ENCODE measurements around the gene ALOXE3. TPM values are rescaled to one million over a fixed set of nuclear protein-coding genes. Genes with fewer than 3 reads are reported as not detected.
"Not testable (repeated sequence)": the region's sequence is repeated elsewhere in the genome, so short reads cannot be mapped to it uniquely, and the experiment has no call there.

Gene ALOXE3
- polyA plus RNA-seq, 3 donors = 0.07 TPM; not detected in 2

DNA sequence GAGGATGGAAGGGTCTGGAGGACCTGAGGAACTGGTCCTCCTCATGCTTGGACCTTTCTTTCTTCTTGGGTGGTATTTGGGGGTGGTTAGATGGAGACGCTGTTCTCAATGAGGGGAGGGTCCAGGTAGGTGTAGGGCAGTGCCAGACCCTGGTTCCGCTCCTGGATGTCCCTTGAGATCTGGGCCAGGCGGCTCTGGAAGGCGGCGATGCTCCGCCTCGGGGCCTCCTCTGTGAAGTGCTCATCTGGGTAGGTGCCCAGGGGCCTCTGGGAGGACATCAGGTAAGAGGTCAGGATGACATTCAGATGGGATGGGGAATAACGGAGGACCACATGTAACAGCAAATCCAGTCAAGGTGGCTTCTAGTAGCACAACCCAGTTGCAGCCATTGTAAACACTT is 21.8 kb downstream of the ALOXE3 start:
- no peak for DNase-seq

DNA sequence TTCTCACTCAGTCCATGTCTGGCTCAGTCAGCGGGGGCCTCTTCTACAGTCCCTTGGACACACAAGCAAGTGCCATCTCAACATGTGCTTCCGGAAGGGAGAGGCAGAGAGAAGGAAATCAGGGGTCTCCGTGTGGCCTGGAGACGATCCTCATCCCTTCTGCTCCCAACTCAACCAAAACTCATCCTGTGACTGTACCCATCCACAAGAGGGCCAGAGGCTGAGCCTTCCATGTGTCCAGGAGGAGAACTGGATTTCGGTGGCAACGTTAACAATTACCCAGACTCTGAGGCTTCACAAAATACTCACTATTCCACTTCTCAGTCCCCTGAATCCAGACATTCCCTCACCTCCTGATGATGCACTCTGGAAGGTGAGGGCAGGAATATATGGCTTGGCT is 23.0 kb downstream of the ALOXE3 start:
- no peak for DNase-seq

- DNase-seq = no peak
Observed at GRCh38 chr17:8091033-8091687, 27.2 kb downstream of the ALOXE3 start.

DNA sequence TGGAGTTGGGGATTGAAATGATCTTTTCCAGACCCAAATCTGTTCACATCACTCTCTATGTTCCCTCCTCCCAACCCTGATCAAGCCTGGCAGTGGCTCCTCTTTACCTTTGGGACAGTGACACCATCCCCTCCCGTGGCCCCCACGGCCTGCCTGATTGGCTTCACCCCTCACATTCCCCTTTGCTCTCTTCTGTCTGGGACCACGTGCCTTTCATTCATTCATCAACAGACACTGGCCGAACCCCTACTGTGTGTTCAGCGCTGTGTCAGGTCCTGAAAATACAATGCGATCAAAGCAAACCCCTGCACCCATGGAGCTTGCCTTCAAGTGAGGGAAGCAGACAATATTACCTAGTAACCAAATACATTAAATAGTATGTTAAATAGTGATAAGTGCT is 28.6 kb downstream of the ALOXE3 start:
- no peak for DNase-seq

GRCh38 chr17:8087952-8088230 is 30.4 kb downstream of the ALOXE3 start:
- DNase-seq = no peak

DNA sequence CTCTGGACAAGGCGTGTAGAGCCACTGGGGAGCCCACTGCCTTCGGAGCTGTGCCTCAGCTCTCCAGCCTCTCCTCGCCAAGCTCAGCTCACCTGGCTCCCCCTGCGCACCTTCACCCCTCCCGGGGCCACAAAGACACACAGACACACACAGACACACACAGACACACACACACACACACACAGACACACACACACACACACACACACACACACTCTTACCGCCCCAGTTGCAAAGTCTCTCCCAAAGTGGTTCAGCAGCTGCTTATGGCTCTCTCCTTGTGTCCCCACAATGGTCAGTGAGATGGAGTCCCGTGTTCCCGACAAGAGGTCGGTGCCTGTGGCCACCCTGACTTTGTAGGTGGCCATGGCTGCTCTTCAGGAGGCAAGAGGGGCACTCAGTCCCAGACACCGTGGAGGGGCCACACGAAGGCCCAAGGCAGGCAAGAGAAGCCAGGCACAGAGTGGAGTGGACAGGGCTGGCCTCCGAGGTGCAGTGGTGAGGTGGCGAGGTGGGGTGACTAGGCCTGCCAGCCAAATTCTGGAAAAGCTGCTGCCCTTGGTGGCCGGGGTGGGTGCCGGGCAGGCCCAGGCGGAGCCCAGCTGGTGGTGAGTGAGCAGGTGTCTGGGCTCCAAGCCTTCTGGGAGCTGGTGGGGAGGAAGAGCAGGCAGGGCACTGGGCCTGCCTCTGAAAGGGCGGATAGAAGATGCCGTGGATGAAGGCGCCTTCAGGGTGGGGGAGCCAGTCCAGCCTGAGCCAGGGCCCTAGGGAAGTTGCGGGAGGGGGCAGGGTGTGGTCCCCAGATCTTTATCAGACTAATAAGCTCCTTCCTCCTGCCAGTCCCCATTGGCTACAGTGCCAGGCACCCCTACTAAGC is 31.0 kb downstream of the ALOXE3 start, which contains the start of gene ALOX12B:
ALOX12B (minus strand) TSS at position 642 of the 877 bp plus-strand sequence; CDS start at position 368, 274 bp downstream.
- DNase-seq = no peak

GRCh38 chr17:8084250-8084649 is 34.1 kb downstream of the ALOXE3 start:
- DNase-seq = no peak

GRCh38 chr17:8082292-8082691 is 36.0 kb downstream of the ALOXE3 start:
- no peak for DNase-seq

- DNase-seq = no peak
Observed at GRCh38 chr17:8081876-8082275, 36.4 kb downstream of the ALOXE3 start.

- no peak for DNase-seq
Observed at GRCh38 chr17:8080799-8081219, 37.5 kb downstream of the ALOXE3 start.

DNA sequence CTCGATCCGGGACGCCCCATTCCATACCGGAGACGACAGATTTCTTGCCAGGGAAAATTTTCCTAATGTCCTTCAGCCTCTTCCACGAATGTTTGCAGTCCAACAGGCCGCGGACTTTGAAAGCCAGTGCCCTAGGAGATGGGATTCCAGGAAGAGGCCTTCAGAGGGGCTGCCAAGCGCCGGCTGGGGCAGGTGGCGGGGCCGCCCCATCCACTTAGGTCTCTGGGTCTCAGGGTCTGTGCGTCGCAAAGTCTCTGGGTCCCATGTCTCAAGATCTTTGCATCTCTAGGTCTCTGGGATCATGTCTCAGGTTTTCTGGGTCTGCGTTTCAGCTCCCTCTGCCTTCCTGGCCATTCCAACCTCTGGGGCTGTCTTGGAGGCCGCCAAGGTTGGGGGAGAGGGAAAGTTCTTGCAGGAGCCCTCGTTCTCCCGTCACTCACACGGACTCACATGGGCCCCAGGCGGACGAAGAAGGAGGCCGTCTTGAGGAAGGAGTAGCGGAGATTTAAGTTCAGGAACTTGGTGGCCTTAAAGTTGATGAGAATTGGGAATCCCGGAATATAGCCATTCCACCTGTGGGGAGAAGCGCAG is 38.0 kb downstream of the ALOXE3 start:
- no peak for DNase-seq

GRCh38 chr17:8079291-8080207 is 38.8 kb downstream of the ALOXE3 start:
- DNase-seq = peak; percentile 65

DNA sequence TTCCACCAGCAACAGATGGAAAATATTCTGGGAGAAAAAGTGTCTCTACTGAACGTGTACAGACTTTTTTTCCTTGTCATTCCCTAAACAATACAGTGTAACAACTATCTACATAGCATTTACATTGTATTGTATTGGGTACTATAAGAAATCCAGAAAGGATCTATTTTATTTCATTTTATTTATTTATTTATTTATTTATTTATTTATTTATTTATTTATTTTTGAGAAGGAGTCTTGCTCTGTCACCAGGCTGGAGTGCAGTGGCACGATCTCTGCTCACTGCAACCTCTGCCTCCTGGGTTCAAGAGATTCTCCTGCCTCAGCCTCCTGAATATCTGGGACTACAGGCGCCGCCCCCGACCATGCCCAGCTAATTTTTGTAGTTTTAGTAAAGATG is 40.4 kb downstream of the ALOXE3 start:
- not testable (repeated sequence) for DNase-seq

GRCh38 chr17:8076502-8077266 is 41.6 kb downstream of the ALOXE3 start:
- DNase-seq = no peak

GRCh38 chr17:8075574-8076342 is 42.6 kb downstream of the ALOXE3 start:
- DNase-seq = no peak

DNA sequence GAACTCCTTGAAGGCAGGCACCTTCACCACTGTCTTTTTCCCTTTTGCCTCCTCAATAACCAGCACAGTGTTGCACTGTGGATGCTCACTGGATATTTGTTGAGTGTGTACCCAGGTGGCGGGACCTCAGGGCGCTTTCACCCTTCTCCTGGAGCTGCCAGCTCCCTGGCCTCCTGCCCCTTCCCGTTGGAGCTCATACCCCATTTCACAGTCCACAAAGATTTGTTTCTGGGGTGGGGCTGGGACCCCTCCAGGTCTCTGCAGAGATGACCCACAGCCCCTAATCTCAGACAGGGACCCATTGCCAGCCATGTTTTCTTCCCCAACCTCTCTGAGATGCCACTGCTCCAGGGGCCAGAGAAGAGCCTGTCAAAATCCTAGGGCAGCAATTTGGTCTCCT is 43.2 kb downstream of the ALOXE3 start:
- DNase-seq = no peak

- no peak for DNase-seq
Observed at GRCh38 chr17:8074554-8074953, 43.8 kb downstream of the ALOXE3 start.

DNA sequence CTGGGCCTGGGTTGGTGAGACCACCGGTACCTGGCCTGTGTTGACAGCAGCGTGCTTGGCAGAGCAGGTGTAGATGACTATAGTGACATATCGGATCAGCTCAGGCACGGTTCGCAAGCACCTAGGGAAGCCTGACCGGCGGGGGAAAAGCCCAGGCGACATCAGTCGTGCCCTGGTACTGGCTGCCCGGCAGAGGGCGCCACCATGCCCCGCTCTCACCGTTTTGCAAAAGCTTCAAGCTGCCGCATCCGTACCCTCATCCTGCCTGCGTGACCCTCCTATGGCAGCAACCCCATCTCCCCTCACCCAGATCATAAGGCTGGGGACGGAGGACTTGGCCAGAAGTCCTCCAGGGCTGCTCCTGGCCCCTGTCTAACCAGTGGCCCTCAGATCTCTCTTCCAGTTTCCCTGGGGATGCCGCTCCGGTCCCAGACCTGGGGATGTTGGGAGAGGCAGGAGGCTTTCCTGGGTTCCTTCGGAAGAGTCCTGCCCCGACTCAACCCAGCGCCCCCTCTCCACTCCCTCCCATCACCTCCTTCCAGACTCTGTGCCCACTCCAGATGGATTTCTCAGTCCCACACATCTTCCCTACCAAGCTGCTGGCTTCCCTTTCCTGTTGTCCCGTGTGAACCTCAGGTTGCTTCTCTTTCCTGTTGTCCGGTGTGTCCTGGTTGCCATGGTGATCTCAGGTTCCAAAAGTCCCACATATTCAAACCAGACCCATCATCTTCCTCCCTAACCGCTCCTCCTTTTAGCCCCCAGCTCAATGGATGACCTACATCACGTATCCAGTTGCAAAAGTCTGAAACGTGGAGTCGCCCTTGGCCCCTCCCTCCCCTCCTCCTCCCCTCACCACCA is 44.5 kb downstream of the ALOXE3 start:
- peak; percentile 62 for DNase-seq

- DNase-seq = no peak
Observed at GRCh38 chr17:8072729-8073461, 45.4 kb downstream of the ALOXE3 start.
